ENCODE measurements around the gene RRAGC.

RRAGC gene

GRCh38 chr1:38859561-38860453 is at the start of gene RRAGC:
TSS of gene RRAGC (minus strand) at chr1:38859772. CDS start at chr1:38859646, 126 bp downstream.
- peaks cover 39% of the 10 kb centered on the region for H3K4me1 Mint-ChIP-seq
- H3K27me3 Mint-ChIP-seq (ENCODE audit: low read depth, poor library complexity) = no peaks in the 10 kb centered on the region
- peaks cover 14% of the 10 kb centered on the region for H3K36me3 Mint-ChIP-seq (ENCODE audit: low read depth)
- H3K9me3 Mint-ChIP-seq = no peaks in the 10 kb centered on the region
- peak within 1 kb of the TSS; percentile 57 for H3K27ac Mint-ChIP-seq
- H3K4me3 Mint-ChIP-seq = peak within 1 kb of the TSS; percentile 93
- peak; percentile 99 for DNase-seq
- TF ChIP-seq CTCF (IDR thresholded peaks at IDR 0.05) = no peak

- Mint-ChIP-seq H3K9me3 (peaks cover 20% of the 10 kb centered on the region), H3K27me3 (ENCODE audit: low read depth, poor library complexity) (peaks cover 9% of the 10 kb centered on the region), H3K36me3 (ENCODE audit: low read depth) (peaks cover 4% of the 10 kb centered on the region), H3K4me3 (no peak overlapping the region), H3K27ac (no peak overlapping the region), H3K4me1 (no peaks in the 10 kb centered on the region)
- no peak for DNase-seq
- no peak for TF ChIP-seq CTCF (IDR thresholded peaks at IDR 0.05)
Measured at GRCh38 chr1:38908821-38909220, 49.2 kb upstream of the RRAGC start.

- Mint-ChIP-seq H3K4me1 (no peaks in the 10 kb centered on the region), H3K4me3 (no peak overlapping the region), H3K9me3 (peaks cover 22% of the 10 kb centered on the region), H3K36me3 (ENCODE audit: low read depth) (peaks cover 4% of the 10 kb centered on the region), H3K27ac (no peak overlapping the region), H3K27me3 (ENCODE audit: low read depth, poor library complexity) (peaks cover 10% of the 10 kb centered on the region)
- no peak for DNase-seq
- no peak for TF ChIP-seq CTCF (IDR thresholded peaks at IDR 0.05)
Measured at GRCh38 chr1:38905985-38906384, 46.4 kb upstream of the RRAGC start.

GRCh38 chr1:38899560-38899959 is 40.0 kb upstream of the RRAGC start:
- no peak for TF ChIP-seq CTCF (IDR thresholded peaks at IDR 0.05)
- H3K4me3 Mint-ChIP-seq = no peak overlapping the region
- H3K27ac Mint-ChIP-seq = no peak overlapping the region
- H3K36me3 Mint-ChIP-seq (ENCODE audit: low read depth) = no peaks in the 10 kb centered on the region
- H3K4me1 Mint-ChIP-seq = no peaks in the 10 kb centered on the region
- H3K27me3 Mint-ChIP-seq (ENCODE audit: low read depth, poor library complexity) = peaks cover 4% of the 10 kb centered on the region
- H3K9me3 Mint-ChIP-seq = peaks cover 4% of the 10 kb centered on the region
- DNase-seq = no peak

- peaks cover 2% of the 10 kb centered on the region for H3K9me3 Mint-ChIP-seq
- peak overlapping the region; percentile 25 for H3K27ac Mint-ChIP-seq
Measured at GRCh38 chr1:38898653-38899230, 39.2 kb upstream of the RRAGC start.

More at GRCh38 chr1:38898653-38899230, 39.2 kb upstream of the RRAGC start:
- Mint-ChIP-seq H3K4me1 (no peaks in the 10 kb centered on the region), H3K36me3 (ENCODE audit: low read depth) (no peaks in the 10 kb centered on the region), H3K27me3 (ENCODE audit: low read depth, poor library complexity) (no peaks in the 10 kb centered on the region), H3K4me3 (no peak overlapping the region)
- TF ChIP-seq CTCF (IDR thresholded peaks at IDR 0.05) = no peak
- no peak for DNase-seq
